ENCODE measurements around the gene CHRM2. TPM values are rescaled to one million over a fixed set of nuclear protein-coding genes. Genes with fewer than 3 reads are reported as not detected.

The CHRM2 gene
- total RNA-seq, 1 experiment from 2014 or later: not detected

GRCh38 chr7:136894789-136895188, 26.3 kb downstream of the CHRM2 start:
- BruUV-seq (replicated peaks): no TSS peak
- Mint-ChIP-seq H3K27ac (ENCODE audit: unreplicated experiment) (no peak overlapping the region), H3K4me1 (ENCODE audit: low read depth, unreplicated experiment) (no peaks in the 10 kb centered on the region), H3K36me3 (ENCODE audit: insufficient read depth, unreplicated experiment) (no peaks in the 10 kb centered on the region), H3K27me3 (ENCODE audit: unreplicated experiment) (no peaks in the 10 kb centered on the region), H3K9me3 (ENCODE audit: low read depth, unreplicated experiment) (peaks cover 15% of the 10 kb centered on the region), H3K4me3 (ENCODE audit: low read depth, unreplicated experiment) (no peak overlapping the region)
- TF ChIP-seq CTCF (IDR thresholded peaks at IDR 0.05; ENCODE audit: unreplicated experiment): no peak
- CTCF ChIA-PET: no interaction called here
- intact Hi-C loops (cut with micrococcal nuclease; ENCODE audit: unreplicated experiment): no loop called here
- DNase-seq: no peak

- peaks cover 20% of the 10 kb centered on the region for H3K9me3 Mint-ChIP-seq (ENCODE audit: low read depth, unreplicated experiment)
- intact Hi-C loops (cut with micrococcal nuclease; ENCODE audit: unreplicated experiment): no loop called here
- no peaks in the 10 kb centered on the region for H3K4me1 Mint-ChIP-seq (ENCODE audit: low read depth, unreplicated experiment)
- CTCF ChIA-PET: no interaction called here
- no peak for TF ChIP-seq CTCF (IDR thresholded peaks at IDR 0.05; ENCODE audit: unreplicated experiment)
- no peaks in the 10 kb centered on the region for H3K27me3 Mint-ChIP-seq (ENCODE audit: unreplicated experiment)
- no peak overlapping the region for H3K27ac Mint-ChIP-seq (ENCODE audit: unreplicated experiment)
- DNase-seq: no peak
- BruUV-seq (replicated peaks): no TSS peak
- H3K4me3 Mint-ChIP-seq (ENCODE audit: low read depth, unreplicated experiment): no peak overlapping the region
- H3K36me3 Mint-ChIP-seq (ENCODE audit: insufficient read depth, unreplicated experiment): no peaks in the 10 kb centered on the region
Observed at GRCh38 chr7:136897676-136898075, 29.2 kb downstream of the CHRM2 start.

- CTCF ChIA-PET: no interaction called here
- DNase-seq: no peak
- TF ChIP-seq CTCF (IDR thresholded peaks at IDR 0.05; ENCODE audit: unreplicated experiment): no peak
- Mint-ChIP-seq H3K36me3 (ENCODE audit: insufficient read depth, unreplicated experiment) (no peaks in the 10 kb centered on the region), H3K27me3 (ENCODE audit: unreplicated experiment) (no peaks in the 10 kb centered on the region), H3K4me3 (ENCODE audit: low read depth, unreplicated experiment) (no peak overlapping the region), H3K27ac (ENCODE audit: unreplicated experiment) (no peak overlapping the region), H3K9me3 (ENCODE audit: low read depth, unreplicated experiment) (peaks cover 13% of the 10 kb centered on the region), H3K4me1 (ENCODE audit: low read depth, unreplicated experiment) (no peaks in the 10 kb centered on the region)
- intact Hi-C loops (cut with micrococcal nuclease; ENCODE audit: unreplicated experiment): no loop called here
- no TSS peak for BruUV-seq (replicated peaks)
Observed at GRCh38 chr7:136900005-136900404, 31.6 kb downstream of the CHRM2 start.

GRCh38 chr7:136910771-136911170, 42.3 kb downstream of the CHRM2 start:
- no peak for DNase-seq
- Mint-ChIP-seq H3K9me3 (ENCODE audit: low read depth, unreplicated experiment) (peaks cover 11% of the 10 kb centered on the region), H3K4me1 (ENCODE audit: low read depth, unreplicated experiment) (no peaks in the 10 kb centered on the region), H3K4me3 (ENCODE audit: low read depth, unreplicated experiment) (no peak overlapping the region), H3K27ac (ENCODE audit: unreplicated experiment) (no peak overlapping the region), H3K36me3 (ENCODE audit: insufficient read depth, unreplicated experiment) (no peaks in the 10 kb centered on the region), H3K27me3 (ENCODE audit: unreplicated experiment) (no peaks in the 10 kb centered on the region)
- CTCF ChIA-PET: no interaction called here
- intact Hi-C loops (cut with micrococcal nuclease; ENCODE audit: unreplicated experiment): no loop called here
- TF ChIP-seq CTCF (IDR thresholded peaks at IDR 0.05; ENCODE audit: unreplicated experiment): no peak
- no TSS peak for BruUV-seq (replicated peaks)

GRCh38 chr7:136911344-136911743, 42.9 kb downstream of the CHRM2 start:
- Mint-ChIP-seq H3K27me3 (ENCODE audit: unreplicated experiment) (no peaks in the 10 kb centered on the region), H3K4me3 (ENCODE audit: low read depth, unreplicated experiment) (no peak overlapping the region), H3K4me1 (ENCODE audit: low read depth, unreplicated experiment) (no peaks in the 10 kb centered on the region), H3K36me3 (ENCODE audit: insufficient read depth, unreplicated experiment) (no peaks in the 10 kb centered on the region), H3K9me3 (ENCODE audit: low read depth, unreplicated experiment) (peaks cover 11% of the 10 kb centered on the region), H3K27ac (ENCODE audit: unreplicated experiment) (no peak overlapping the region)
- intact Hi-C loops (cut with micrococcal nuclease; ENCODE audit: unreplicated experiment): no loop called here
- DNase-seq: no peak
- CTCF ChIA-PET: no interaction called here
- no peak for TF ChIP-seq CTCF (IDR thresholded peaks at IDR 0.05; ENCODE audit: unreplicated experiment)
- no TSS peak for BruUV-seq (replicated peaks)
